A673 (cell line): ENCODE data around the gene RNGTT. TPM values are rescaled to one million over a fixed set of nuclear protein-coding genes. Genes with fewer than 3 reads are reported as not detected.

ENCODE experiments used
- BruUV-seq: library from RNA; stranded (reverse); fragments of 400-500 nt; replicated peaks from 2 replicates; lab custom pipeline; 2021; lab: Mats Ljungman, UMichigan
- CTCF ChIA-PET: fragments of 300-600 bp; sonication (Branson Sonifier 250); formaldehyde crosslinking; loops from one replicate; lab custom pipeline; 2022; ENCODE audit warnings: antibody characterized with exemption; lab: Charles Lee
- POLR2A ChIA-PET: fragments of 300-600 bp; sonication (Branson Sonifier 250); formaldehyde crosslinking; loops from one replicate; lab custom pipeline; 2022; ENCODE audit warnings: antibody characterized with exemption; ENCODE audit not compliant: low non-redundant PET; lab: Charles Lee
- DNase-seq: peaks from one replicate; pipeline ENCODE4 v3.0.0-alpha.2; 2015; ENCODE audit warnings: low spot score
- H3K27ac ChIP-seq: fragments of 200-600 bp; sonication (generic); 2 replicates; pipeline ENCODE4 v1.5.1; 2016; ENCODE audit warnings: mixed run types, low read depth, mild to moderate bottlenecking, mixed read lengths, antibody characterized with exemption, low read length; ENCODE audit not compliant: poor library complexity, severe bottlenecking
- H3K27me3 ChIP-seq: fragments of 200-600 bp; sonication (generic); replicated peaks from 2 replicates; pipeline ENCODE4 v1.6.1; 2017; ENCODE audit warnings: mixed run types, low read depth, mild to moderate bottlenecking, mixed read lengths, antibody characterized with exemption, low read length; ENCODE audit not compliant: insufficient read depth, poor library complexity
- H3K36me3 ChIP-seq: fragments of 200-600 bp; sonication (generic); 2 replicates; pipeline ENCODE4 v1.6.1; 2016; ENCODE audit warnings: mixed run types, mild to moderate bottlenecking, mixed read lengths, antibody characterized with exemption, low read length; ENCODE audit not compliant: insufficient read depth, poor library complexity, severe bottlenecking
- H3K4me1 ChIP-seq: fragments of 200-600 bp; sonication (generic); 2 replicates; pipeline ENCODE4 v1.6.1; 2017; ENCODE audit warnings: mixed run types, mild to moderate bottlenecking, mixed read lengths, antibody characterized with exemption, low read length; ENCODE audit not compliant: insufficient read depth, poor library complexity, severe bottlenecking
- H3K4me3 ChIP-seq: fragments of 200-600 bp; sonication (generic); 2 replicates; pipeline ENCODE4 v1.5.1; 2016; ENCODE audit warnings: low read depth, mixed run types, mild to moderate bottlenecking, mixed read lengths, low read length; ENCODE audit not compliant: poor library complexity, severe bottlenecking
- H3K9me3 ChIP-seq: fragments of 200-600 bp; sonication (generic); 2 replicates; pipeline ENCODE4 v1.6.1; 2016; ENCODE audit warnings: mixed run types, low read depth, mild to moderate bottlenecking, mixed read lengths, antibody characterized with exemption, low read length; ENCODE audit not compliant: poor library complexity, severe bottlenecking
- CTCF ChIP-seq: fragments of 300-800, 200-600 bp; sonication (generic); conservative IDR thresholded peaks from 2 replicates; pipeline ENCODE4 v1.5.1; 2017; ENCODE audit warnings: low read depth, mild to moderate bottlenecking, antibody characterized with exemption, low read length, moderate library complexity, mixed read lengths
- EZH2 ChIP-seq: fragments of 200-600 bp; sonication (generic); IDR thresholded peaks from 2 replicates; pipeline ENCODE4 v1.6.1; 2017; ENCODE audit warnings: borderline replicate concordance, low read depth, mild to moderate bottlenecking, mixed read lengths, antibody characterized with exemption, low read length; ENCODE audit not compliant: poor library complexity, severe bottlenecking
- intact Hi-C: fragments of 100-400 bp; cut with micrococcal nuclease; formaldehyde crosslinking; loops from one replicate; pipeline ENCODE4 v1.10.0; 2022; ENCODE audit not compliant: unreplicated experiment
- total RNA-seq: library from RNA; stranded (reverse); gene quantifications from 2 replicates; pipeline ENCODE4 v1.2.3, GENCODE V29; 2021

RNGTT gene
- total RNA-seq, 1 experiment from 2014 or later: 31.8 TPM

- CTCF ChIA-PET: no interaction called here
- Histone ChIP-seq H3K27me3 (no peaks in the 10 kb centered on the region), H3K9me3 (no peaks in the 10 kb centered on the region), H3K27ac (no peak overlapping the region), H3K4me1 (no peaks in the 10 kb centered on the region), H3K36me3 (no peaks in the 10 kb centered on the region), H3K4me3 (no peak overlapping the region)
- DNase-seq: no peak
- TF ChIP-seq EZH2 (no peak), CTCF (no peak)
- BruUV-seq: no TSS peak
- POLR2A ChIA-PET: no interaction called here
- intact Hi-C loops: no loop called here
Observed at GRCh38 chr6:88596801-88597200, 366.6 kb downstream of the RNGTT start.

GRCh38 chr6:88588938-88589337 is 374.5 kb downstream of the RNGTT start:
- no TSS peak for BruUV-seq
- ChIA-PET CTCF (no interaction called here), POLR2A (no interaction called here)
- Histone ChIP-seq H3K27me3 (peaks cover 21% of the 10 kb centered on the region), H3K9me3 (no peaks in the 10 kb centered on the region), H3K4me3 (no peak overlapping the region), H3K36me3 (no peaks in the 10 kb centered on the region), H3K27ac (no peak overlapping the region), H3K4me1 (no peaks in the 10 kb centered on the region)
- intact Hi-C loops: no loop called here
- TF ChIP-seq CTCF: no peak
- peak; percentile 26 for DNase-seq

GRCh38 chr6:88587150-88587520 is 376.3 kb downstream of the RNGTT start:
- BruUV-seq: no TSS peak
- CTCF ChIA-PET: no interaction called here
- peaks cover 21% of the 10 kb centered on the region for H3K27me3 ChIP-seq
- no peaks in the 10 kb centered on the region for H3K36me3 ChIP-seq
- intact Hi-C loops: no loop called here
- no peak overlapping the region for H3K4me3 ChIP-seq
- no peak for TF ChIP-seq CTCF
- no peak for TF ChIP-seq EZH2
- POLR2A ChIA-PET: no interaction called here
- H3K9me3 ChIP-seq: no peaks in the 10 kb centered on the region
- no peak for DNase-seq
- H3K4me1 ChIP-seq: no peaks in the 10 kb centered on the region
- no peak overlapping the region for H3K27ac ChIP-seq
